ENCODE results near the gene AFAP1L2. TPM values are rescaled to one million over a fixed set of nuclear protein-coding genes. Genes with fewer than 3 reads are reported as not detected.
A peak's percentile ranks its signal among the peaks of the same experiment; 100 is the strongest.

AFAP1L2 gene
- total and polyA plus RNA-seq, 12 donors, result 2.9 to 5.0 (median 4.3) TPM

- Histone ChIP-seq H3K4me1 (peaks cover 3 to 29% (median 20%) of the 10 kb centered on the region in 9 donors), H3K9me3 (no peaks in the 10 kb centered on the region), H3K27ac (peak overlapping the region in 1 of 10 donors; percentile 15), H3K27me3 (no peaks in the 10 kb centered on the region), H3K4me3 (no peak overlapping the region), H3K36me3 (peaks cover 0 to 49% (median 17%) of the 10 kb centered on the region in 9 donors)
- WGBS, 2 donors, result 75 to 84% methylated on average over 9 of the region's 9 CpGs
- intact Hi-C loops (cut with DNase I), result loop anchor here in 3 of 10 donors (5.0 to 10.0 kb wide), 2 partner anchors 125 to 127 kb away; no protein-coding TSS in a partner anchor
- TF ChIP-seq, protein P1, sequence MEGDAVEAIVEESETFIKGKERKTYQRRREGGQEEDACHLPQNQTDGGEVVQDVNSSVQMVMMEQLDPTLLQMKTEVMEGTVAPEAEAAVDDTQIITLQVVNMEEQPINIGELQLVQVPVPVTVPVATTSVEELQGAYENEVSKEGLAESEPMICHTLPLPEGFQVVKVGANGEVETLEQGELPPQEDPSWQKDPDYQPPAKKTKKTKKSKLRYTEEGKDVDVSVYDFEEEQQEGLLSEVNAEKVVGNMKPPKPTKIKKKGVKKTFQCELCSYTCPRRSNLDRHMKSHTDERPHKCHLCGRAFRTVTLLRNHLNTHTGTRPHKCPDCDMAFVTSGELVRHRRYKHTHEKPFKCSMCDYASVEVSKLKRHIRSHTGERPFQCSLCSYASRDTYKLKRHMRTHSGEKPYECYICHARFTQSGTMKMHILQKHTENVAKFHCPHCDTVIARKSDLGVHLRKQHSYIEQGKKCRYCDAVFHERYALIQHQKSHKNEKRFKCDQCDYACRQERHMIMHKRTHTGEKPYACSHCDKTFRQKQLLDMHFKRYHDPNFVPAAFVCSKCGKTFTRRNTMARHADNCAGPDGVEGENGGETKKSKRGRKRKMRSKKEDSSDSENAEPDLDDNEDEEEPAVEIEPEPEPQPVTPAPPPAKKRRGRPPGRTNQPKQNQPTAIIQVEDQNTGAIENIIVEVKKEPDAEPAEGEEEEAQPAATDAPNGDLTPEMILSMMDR (IDR thresholded peaks at IDR 0.05), result no peak
- DNase-seq (no peak), ATAC-seq (no peak)
These were observed 25.5 kb upstream of the AFAP1L2 start for GRCh38 chr10:114429581-114430335.

DNA sequence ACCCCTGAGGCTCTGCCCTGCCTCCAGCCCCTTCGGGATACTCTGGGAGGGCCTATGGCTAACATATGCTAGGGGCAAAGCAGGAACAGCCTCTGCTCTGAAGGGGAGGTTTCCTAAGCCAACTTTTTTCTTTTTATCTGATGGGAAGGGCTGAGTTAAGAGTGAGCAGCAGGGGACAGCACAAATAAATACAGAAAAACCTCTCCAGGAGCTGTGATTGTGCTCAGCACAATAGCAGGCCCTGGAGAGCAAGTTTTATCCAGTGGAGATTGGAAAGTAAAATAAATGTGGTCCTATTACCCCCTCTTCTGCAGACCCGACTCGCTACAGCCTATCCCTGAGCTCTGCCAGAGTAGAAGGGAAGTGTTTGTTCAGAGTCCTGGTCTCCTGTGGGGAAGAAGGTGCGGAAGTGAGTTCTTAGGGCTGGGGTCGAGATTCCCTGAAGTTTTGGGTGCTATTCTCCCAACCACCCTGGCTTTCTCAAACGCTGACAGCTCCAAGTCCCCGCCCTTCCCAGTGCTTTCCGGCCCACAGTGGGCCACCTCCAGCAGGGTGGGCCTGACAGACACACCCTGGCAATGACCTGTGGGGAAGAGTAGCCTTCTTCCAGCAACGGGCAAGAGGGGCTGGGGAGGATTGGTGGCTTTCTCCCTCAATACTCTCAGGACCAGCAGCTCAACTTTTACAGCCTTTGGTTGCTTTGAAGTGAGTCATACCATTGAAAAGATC, 23.0 kb upstream of the AFAP1L2 start:
- TF ChIP-seq, protein P1 (IDR thresholded peaks at IDR 0.05), result peak in 4 of 9 donors; percentile 23 to 41 (median 39)
- Histone ChIP-seq H3K27me3 (no peaks in the 10 kb centered on the region), H3K27ac (peak overlapping the region in 9 of 10 donors; percentile 6 to 85 (median 64)), H3K36me3 (peaks cover 0 to 25% (median 0%) of the 10 kb centered on the region in 9 donors), H3K4me3 (no peak overlapping the region), H3K4me1 (peaks cover 3 to 29% (median 20%) of the 10 kb centered on the region in 9 donors), H3K9me3 (no peaks in the 10 kb centered on the region)
- DNase-seq, result no peak
- ATAC-seq, result peak; percentile 32 to 68 (median 53)
- intact Hi-C loops (cut with DNase I), result loop anchor here in 3 of 10 donors (2.0 to 5.0 kb wide), 2 partner anchors 122 to 125 kb away; no protein-coding TSS in a partner anchor
- WGBS, 2 donors, result 45 to 56% methylated on average over 9 of the region's 9 CpGs

DNA sequence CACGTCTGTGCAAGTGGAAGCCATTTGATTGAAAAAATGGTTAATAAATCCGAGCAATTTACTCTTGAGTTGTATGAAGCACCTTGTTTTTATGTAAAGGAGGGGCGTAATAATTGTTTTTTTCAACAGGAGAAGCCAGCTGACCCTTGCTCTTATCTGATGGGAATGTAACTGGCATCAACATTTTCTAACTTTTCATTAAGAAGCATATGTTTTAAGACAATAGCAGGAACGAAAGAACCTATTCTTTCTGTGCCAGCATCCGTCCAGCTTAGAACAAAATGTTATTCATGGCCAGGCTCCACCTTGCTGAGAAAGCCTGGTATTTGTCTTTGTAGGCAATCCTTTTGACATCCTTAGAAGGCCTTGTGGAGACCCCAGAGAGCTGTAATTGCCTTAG, 22.2 kb upstream of the AFAP1L2 start:
- Histone ChIP-seq H3K27ac (peak overlapping the region in 7 of 10 donors; percentile 6 to 85 (median 65)), H3K27me3 (no peaks in the 10 kb centered on the region), H3K9me3 (no peaks in the 10 kb centered on the region), H3K36me3 (peaks cover 0 to 18% (median 0%) of the 10 kb centered on the region in 9 donors), H3K4me1 (peaks cover 3 to 29% (median 20%) of the 10 kb centered on the region in 9 donors), H3K4me3 (no peak overlapping the region)
- 41 to 48% methylated on average over 5 of the region's 5 CpGs for WGBS, 2 donors
- intact Hi-C loops (cut with DNase I), result loop anchor here in 3 of 10 donors (2.0 to 5.0 kb wide), 2 partner anchors 122 to 124 kb away; no protein-coding TSS in a partner anchor
- peak in 5 of 8 donors; percentile 13 to 29 (median 19) for ATAC-seq
- DNase-seq, result no peak
- TF ChIP-seq, protein P1 (IDR thresholded peaks at IDR 0.05), result no peak

DNA sequence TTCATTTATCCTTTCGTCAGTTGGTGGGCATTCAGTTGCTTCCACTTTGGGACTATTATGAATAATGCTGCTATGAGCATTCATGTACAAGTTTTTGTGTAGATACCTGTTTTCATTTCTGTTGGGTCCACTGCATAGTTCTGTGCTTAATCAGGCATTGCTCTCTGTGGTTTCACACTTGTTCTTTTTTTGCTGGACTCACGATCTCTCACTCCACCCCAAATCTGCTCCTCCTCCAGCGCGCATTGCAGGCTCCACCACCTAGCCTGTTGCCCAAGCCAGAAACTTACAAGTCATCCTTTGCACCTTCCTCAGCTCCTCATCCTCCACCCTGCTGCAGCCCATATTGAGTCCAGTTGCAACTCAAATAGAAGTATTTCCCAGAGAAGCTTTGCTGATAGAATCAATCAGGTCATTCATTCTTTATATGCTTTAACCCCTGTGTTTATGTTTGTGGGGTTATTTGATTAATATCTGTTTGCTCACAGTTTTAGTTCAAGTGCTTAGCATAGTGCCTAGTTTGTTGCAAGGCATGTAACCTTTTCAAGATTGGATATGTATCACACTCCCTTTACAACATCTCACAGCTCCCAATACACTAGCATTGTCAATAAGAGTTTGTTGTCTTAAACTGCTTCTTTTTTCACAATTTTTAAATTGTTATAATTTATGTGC, 16.6 kb upstream of the AFAP1L2 start:
- Histone ChIP-seq H3K27ac (no peak overlapping the region), H3K9me3 (no peaks in the 10 kb centered on the region), H3K4me1 (peaks cover 0 to 7% (median under 1%) of the 10 kb centered on the region in 9 donors), H3K36me3 (no peaks in the 10 kb centered on the region), H3K4me3 (no peak overlapping the region), H3K27me3 (peaks cover 0 to 1% (median 0%) of the 10 kb centered on the region in 7 donors)
- intact Hi-C loops (cut with DNase I), result no loop called here
- TF ChIP-seq, protein P1 (IDR thresholded peaks at IDR 0.05), result no peak
- 92% methylated on average over 4 of the region's 4 CpGs for WGBS, 2 donors
- ATAC-seq, result no peak
- DNase-seq, result no peak

Measured in heart right ventricle (tissue), 16 donors.